ENCODE data around the gene NRF1. TPM values are rescaled to one million over a fixed set of nuclear protein-coding genes. Genes with fewer than 3 reads are reported as not detected.

The NRF1 gene
- total and polyA plus RNA-seq, 8 donors, result 5.5 to 11.2 (median 7.0) TPM

GRCh38 chr7:129776362-129776722, 164.8 kb downstream of the NRF1 start:
- ATAC-seq (no peak), DNase-seq (no peak), FAIRE-seq (no peak)
- H3K27me3 ChIP-seq, result no peaks in the 10 kb centered on the region
- H3K27ac ChIP-seq, result no peak overlapping the region
- H3K9me3 ChIP-seq, result no peaks in the 10 kb centered on the region
- no peak for TF ChIP-seq CTCF (IDR thresholded peaks at IDR 0.05)
- intact Hi-C loops (cut with DNase I), result no loop called here
- no peaks in the 10 kb centered on the region for H3K36me3 ChIP-seq
- peaks cover 0 to 4% (median 0%) of the 10 kb centered on the region in 3 donors for H3K4me1 ChIP-seq
- no peak overlapping the region for H3K4me3 ChIP-seq
- 88 to 100% methylated on average over 1 of the region's 1 CpG for WGBS, 2 donors

- H3K9me3 ChIP-seq, result no peaks in the 10 kb centered on the region
- ATAC-seq (no peak), DNase-seq (no peak), FAIRE-seq (no peak)
- 88 to 93% methylated on average over 19 of the region's 19 CpGs for WGBS, 2 donors
- intact Hi-C loops (cut with DNase I), result no loop called here
- H3K4me3 ChIP-seq, result no peak overlapping the region
- H3K27ac ChIP-seq, result no peak overlapping the region
- TF ChIP-seq CTCF (IDR thresholded peaks at IDR 0.05), result no peak
- peaks cover 0 to 10% (median 0%) of the 10 kb centered on the region in 3 donors for H3K4me1 ChIP-seq
- H3K27me3 ChIP-seq, result no peaks in the 10 kb centered on the region
- H3K36me3 ChIP-seq, result no peaks in the 10 kb centered on the region
These were observed 165.8 kb downstream of the NRF1 start for GRCh38 chr7:129777195-129777844.

GRCh38 chr7:129777993-129778769, 166.7 kb downstream of the NRF1 start:
- TF ChIP-seq CTCF (IDR thresholded peaks at IDR 0.05), result no peak
- Histone ChIP-seq H3K27ac (no peak overlapping the region), H3K27me3 (peaks cover 0 to 5% (median 0%) of the 10 kb centered on the region in 4 donors), H3K4me1 (peaks cover 0 to 10% (median 0%) of the 10 kb centered on the region in 3 donors), H3K9me3 (no peaks in the 10 kb centered on the region), H3K36me3 (no peaks in the 10 kb centered on the region), H3K4me3 (peak overlapping the region in 3 of 4 donors; percentile 82 to 89 (median 86))
- no peak for DNase-seq
- intact Hi-C loops (cut with DNase I), result no loop called here
- WGBS, 2 donors, result 55 to 62% methylated on average over 45 of the region's 45 CpGs
- FAIRE-seq, result no peak
- ATAC-seq, result no peak

- Histone ChIP-seq H3K27me3 (peaks cover 0 to 8% (median 0%) of the 10 kb centered on the region in 4 donors), H3K4me1 (peaks cover 0 to 10% (median 0%) of the 10 kb centered on the region in 3 donors), H3K36me3 (no peaks in the 10 kb centered on the region), H3K27ac (peak overlapping the region; percentile 72 to 92 (median 82)), H3K9me3 (no peaks in the 10 kb centered on the region), H3K4me3 (peak overlapping the region; percentile 75 to 89 (median 84))
- 2% methylated on average over 73 to 84 of the region's 84 CpGs for WGBS, 2 donors
- intact Hi-C loops (cut with DNase I), result no loop called here
- TF ChIP-seq CTCF (IDR thresholded peaks at IDR 0.05), result no peak
- FAIRE-seq (no peak), ATAC-seq (peak in 2 of 4 donors; percentile 0 to 1), DNase-seq (peak in 4 of 6 donors; percentile 29 to 68 (median 47))
These were observed 167.5 kb downstream of the NRF1 start for GRCh38 chr7:129778770-129779601.
